ENCODE results near the gene ZNF865. TPM values are rescaled to one million over a fixed set of nuclear protein-coding genes. Genes with fewer than 3 reads are reported as not detected.

Gene ZNF865
- total RNA-seq, 1 donor from 2014 or later = 17.4 TPM

GRCh38 chr19:55601084-55601483 is 4.4 kb upstream of the ZNF865 start:
- DNase-seq = no peak
- ATAC-seq (ENCODE audit: poor library complexity) = no peak
- intact Hi-C loops (cut with DNase I) = no loop called here

GRCh38 chr19:55602104-55603001 is 3.1 kb upstream of the ZNF865 start:
- no peak for ATAC-seq (ENCODE audit: poor library complexity)
- DNase-seq = peak; percentile 53
- intact Hi-C loops (cut with DNase I) = no loop called here

DNA sequence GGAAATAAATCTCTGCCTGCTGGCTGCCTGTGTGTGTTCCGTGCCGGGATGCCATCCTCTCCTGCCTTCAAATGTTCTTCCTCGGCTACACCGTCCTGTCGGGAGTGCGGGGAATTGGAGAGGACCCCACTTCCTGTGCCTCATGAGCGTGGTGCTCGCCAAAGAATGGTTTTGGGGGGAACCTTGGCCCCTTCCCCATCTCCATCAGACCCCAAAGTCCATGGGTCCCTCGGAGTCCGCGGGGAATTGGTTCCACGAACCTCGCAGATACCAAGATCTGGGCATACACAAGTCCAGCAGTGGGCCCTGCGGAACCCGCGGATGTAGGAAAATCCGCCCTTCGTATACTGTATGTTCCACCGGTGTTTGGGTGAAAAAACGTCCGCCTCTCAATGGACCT is 2.3 kb upstream of the ZNF865 start:
- DNase-seq (no peak), ATAC-seq (ENCODE audit: poor library complexity) (no peak)
- intact Hi-C loops (cut with DNase I) = no loop called here

DNA sequence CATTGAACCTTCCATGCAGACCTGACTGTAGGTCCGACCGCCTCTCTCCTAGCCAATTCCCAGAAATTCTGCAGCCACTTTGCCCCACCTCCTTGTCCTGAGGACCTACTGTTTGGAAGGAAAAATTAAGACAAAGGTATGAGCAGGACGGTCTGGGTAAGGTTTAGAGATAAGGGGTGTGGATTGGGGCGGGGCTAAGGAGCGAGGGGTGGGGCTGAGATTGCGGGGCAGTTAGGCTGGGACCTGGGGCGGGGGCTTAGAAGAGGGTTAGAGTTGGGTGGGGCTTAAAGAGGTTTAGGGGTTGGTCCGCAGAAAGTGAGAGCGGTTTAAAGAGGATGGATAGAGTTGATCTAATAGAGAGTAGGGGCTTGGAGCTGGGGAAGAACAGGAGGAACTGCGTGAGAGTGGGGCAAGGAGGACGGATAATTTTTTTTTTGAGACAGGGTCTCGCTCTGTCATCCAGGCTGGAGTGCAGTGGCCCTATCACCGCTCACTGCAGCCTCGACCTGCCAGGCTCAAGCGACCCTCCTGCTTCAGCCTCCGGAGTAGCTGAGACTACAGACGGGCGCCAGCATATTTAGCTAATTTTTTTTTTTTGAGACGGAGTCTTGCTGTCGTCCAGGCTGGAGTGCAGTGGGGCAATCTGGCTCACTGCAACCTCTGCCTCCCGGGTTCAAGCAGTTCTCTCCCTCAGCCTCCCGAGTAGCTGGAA is 1.7 kb upstream of the ZNF865 start:
- ATAC-seq (ENCODE audit: poor library complexity) (no peak), DNase-seq (peak; percentile 29)
- intact Hi-C loops (cut with DNase I) = no loop called here

DNA sequence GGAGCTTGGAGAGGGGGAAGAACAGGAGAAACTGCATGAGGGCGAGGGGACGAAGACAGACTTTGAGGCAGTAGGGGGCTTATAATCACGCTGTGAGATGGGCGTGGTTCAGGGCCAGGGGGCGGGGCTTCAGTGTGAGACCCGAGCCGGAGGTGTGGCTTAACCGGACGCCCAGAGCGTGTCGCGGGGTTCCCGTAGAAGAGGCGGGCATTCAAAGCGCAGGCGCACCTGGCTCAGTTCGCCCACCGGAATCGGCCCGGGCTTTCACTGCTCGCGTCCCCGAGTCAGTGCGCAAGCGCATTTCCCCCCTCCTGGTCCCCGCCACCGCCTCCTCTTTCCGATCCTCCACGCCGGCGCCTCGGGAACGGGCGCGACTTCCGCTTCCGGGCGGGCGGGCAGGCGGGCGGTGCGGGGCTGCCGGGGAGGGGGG is 225 bp upstream of the ZNF865 start:
- DNase-seq = peak; percentile 99
- intact Hi-C loops (cut with DNase I) = loop anchor here (5.0 kb wide), 1 partner anchor 88 kb away; no protein-coding TSS in a partner anchor
- ATAC-seq (ENCODE audit: poor library complexity) = peak; percentile 88

GRCh38 chr19:55606471-55606787 is 982 bp downstream of the ZNF865 start:
- no peak for DNase-seq
- ATAC-seq (ENCODE audit: poor library complexity) = no peak
- intact Hi-C loops (cut with DNase I) = loop anchor here (5.0 kb wide), 1 partner anchor 89 kb away; no protein-coding TSS in a partner anchor

DNA sequence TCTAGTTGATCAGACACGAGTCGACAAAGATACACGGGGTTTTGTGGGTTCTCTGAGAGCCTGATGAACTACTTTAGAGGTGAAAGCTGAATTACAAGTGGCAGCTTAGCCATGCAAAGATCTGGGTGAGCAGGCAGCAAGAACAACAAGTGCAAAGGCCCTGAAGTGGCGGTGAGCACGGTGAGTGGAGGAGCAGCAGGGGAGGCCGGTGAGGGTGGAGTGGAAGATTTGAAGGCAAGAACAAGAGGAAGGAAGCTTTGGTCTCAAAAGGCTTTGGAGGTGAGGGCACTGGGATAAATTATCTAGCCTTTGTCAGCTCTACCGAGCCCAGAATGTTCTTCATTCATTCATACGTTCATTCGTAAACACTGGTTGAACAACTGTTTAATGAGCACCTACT is 1.4 kb downstream of the ZNF865 start:
- DNase-seq = no peak
- intact Hi-C loops (cut with DNase I) = loop anchor here (5.0 kb wide), 1 partner anchor 90 kb away; no protein-coding TSS in a partner anchor
- no peak for ATAC-seq (ENCODE audit: poor library complexity)

DNA sequence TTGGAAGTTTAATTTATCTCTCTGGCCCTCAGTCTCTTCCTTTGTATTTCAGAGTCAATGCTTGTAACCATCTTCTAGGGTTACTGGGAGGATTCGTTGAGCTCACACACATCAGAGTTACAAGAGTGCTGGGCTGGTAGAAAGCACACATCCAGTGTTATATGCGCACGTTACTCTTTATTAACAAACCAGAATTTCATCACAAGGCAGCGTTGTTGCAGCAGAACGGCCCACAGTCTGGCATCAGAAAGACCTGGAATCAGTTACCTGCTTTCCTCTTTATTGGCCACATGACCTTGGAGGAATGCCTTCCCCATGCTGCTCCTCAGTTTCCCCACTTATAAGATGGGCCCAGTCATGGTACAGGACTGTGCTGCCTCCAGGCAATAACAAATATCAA is 3.9 kb downstream of the ZNF865 start:
- DNase-seq = no peak
- ATAC-seq (ENCODE audit: poor library complexity) = no peak
- intact Hi-C loops (cut with DNase I) = loop anchor here (5.0 kb wide), 1 partner anchor 92 kb away; no protein-coding TSS in a partner anchor

DNA sequence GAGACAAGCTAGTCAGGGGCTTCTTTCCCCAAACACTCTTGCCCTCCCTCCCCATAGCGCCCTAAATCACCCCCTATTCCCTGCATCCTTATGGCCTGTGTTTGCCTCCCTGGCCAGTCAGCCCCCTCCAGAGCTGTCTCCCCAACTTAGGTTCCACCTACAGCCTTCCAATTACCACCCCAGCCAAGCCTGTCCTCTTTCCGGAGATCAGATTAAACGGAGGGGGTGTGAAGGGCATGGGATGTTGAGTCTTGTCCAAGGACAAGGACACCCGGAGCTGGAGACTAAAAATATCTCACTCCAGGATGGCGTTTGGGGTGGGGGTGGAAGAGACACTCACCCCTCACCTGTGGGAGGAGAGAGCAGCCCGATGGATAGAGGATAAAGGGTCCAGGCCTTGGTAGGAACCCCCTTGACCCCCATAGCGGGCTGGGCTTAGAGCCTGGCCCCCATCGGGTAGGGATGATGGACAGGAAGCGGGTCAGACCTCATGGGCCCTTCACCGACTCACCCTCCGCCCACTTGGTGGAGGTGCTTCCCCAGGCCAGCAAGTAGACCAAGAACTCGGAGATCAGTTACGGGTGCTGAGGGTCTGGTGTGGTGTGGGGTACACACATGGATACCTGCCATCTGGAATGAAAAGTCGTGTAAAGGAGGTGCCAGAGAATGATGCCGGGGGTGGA is 6.0 kb downstream of the ZNF865 start:
- peak; percentile 79 for ATAC-seq (ENCODE audit: poor library complexity)
- no peak for DNase-seq
- intact Hi-C loops (cut with DNase I) = no loop called here

- DNase-seq (no peak), ATAC-seq (ENCODE audit: poor library complexity) (peak; percentile 32)
- intact Hi-C loops (cut with DNase I) = no loop called here
Observed at GRCh38 chr19:55611983-55612645, 6.7 kb downstream of the ZNF865 start.

DNA sequence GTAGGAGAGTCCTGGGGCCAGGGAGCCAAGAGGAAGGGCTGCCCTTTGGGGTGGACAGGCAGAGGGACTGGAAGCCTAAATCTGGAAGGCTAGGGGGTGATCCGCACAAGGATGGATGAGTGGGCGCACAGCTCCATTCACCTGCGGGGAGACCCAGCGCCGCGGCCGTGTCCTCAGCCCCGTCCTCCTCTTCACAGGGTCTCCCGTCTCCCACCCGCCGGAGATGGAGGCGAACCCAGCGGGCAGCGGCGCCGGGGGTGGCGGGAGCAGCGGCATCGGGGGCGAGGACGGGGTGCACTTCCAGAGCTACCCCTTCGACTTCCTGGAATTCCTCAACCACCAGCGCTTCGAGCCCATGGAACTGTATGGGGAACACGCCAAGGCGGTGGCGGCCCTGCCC is 7.9 kb downstream of the ZNF865 start:
- intact Hi-C loops (cut with DNase I) = no loop called here
- DNase-seq (no peak), ATAC-seq (ENCODE audit: poor library complexity) (no peak)

- DNase-seq = no peak
- intact Hi-C loops (cut with DNase I) = no loop called here
- no peak for ATAC-seq (ENCODE audit: poor library complexity)
Observed at GRCh38 chr19:55613930-55614710, 8.7 kb downstream of the ZNF865 start.

DNA sequence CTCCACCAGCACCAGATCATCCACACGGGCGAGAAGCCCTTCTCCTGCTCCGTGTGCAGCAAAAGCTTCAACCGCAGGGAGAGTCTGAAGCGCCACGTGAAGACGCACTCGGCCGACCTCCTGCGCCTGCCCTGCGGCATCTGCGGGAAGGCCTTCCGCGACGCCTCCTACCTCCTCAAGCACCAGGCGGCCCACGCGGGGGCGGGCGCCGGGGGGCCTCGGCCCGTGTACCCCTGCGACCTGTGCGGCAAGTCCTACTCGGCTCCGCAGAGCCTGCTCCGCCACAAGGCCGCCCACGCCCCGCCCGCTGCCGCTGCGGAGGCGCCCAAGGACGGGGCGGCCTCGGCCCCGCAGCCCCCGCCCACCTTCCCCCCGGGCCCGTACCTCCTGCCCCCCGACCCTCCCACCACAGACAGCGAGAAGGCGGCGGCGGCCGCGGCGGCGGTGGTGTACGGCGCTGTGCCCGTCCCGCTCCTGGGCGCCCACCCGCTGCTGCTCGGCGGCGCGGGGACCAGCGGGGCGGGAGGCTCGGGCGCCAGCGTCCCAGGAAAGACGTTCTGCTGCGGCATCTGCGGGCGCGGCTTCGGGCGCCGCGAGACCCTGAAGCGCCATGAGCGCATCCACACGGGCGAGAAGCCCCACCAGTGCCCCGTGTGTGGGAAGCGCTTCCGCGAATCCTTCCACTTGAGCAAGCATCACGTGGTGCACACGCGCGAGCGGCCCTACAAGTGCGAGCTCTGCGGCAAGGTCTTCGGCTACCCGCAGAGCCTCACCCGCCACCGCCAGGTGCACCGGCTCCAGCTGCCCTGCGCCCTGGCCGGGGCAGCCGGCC is 9.5 kb downstream of the ZNF865 start:
- DNase-seq (no peak), ATAC-seq (ENCODE audit: poor library complexity) (no peak)
- intact Hi-C loops (cut with DNase I) = no loop called here

DNA sequence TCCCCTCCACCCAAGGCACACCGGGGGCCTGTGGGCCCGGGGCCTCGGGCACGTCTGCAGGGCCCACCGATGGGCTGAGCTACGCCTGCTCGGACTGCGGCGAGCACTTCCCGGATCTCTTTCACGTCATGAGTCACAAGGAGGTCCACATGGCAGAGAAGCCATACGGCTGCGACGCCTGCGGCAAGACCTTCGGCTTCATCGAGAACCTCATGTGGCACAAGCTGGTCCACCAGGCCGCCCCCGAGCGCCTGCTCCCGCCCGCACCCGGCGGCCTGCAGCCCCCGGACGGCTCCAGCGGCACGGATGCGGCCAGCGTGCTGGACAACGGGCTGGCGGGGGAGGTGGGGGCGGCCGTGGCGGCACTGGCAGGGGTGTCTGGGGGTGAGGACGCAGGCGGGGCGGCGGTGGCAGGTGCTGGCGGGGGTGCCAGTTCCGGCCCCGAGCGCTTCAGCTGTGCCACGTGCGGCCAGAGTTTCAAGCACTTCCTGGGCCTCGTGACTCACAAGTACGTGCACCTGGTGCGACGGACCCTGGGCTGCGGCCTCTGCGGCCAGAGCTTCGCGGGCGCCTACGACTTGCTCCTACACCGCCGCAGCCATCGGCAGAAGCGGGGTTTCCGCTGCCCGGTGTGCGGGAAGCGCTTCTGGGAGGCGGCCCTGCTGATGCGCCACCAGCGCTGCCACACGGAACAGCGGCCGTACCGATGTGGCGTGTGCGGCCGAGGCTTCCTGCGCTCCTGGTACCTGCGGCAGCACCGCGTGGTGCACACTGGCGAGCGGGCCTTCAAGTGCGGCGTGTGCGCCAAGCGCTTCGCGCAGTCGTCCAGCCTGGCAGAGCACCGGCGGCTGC is 10.3 kb downstream of the ZNF865 start:
- ATAC-seq (ENCODE audit: poor library complexity) (no peak), DNase-seq (no peak)
- intact Hi-C loops (cut with DNase I) = no loop called here

GRCh38 chr19:55616395-55616875 is 11.0 kb downstream of the ZNF865 start:
- ATAC-seq (ENCODE audit: poor library complexity) (no peak), DNase-seq (no peak)
- intact Hi-C loops (cut with DNase I) = no loop called here

GRCh38 chr19:55617426-55617825 is 12.0 kb downstream of the ZNF865 start:
- intact Hi-C loops (cut with DNase I) = no loop called here
- no peak for DNase-seq
- ATAC-seq (ENCODE audit: poor library complexity) = no peak

All from Right ventricle myocardium superior (tissue), 1 donor.